Panc1 (cell line): ENCODE data around the gene PAX7.

Experiments
- CTCF ChIP-seq: fragments of 450-650 bp; IDR thresholded peaks from 2 replicates; pipeline ENCODE4 v1.5.1; 2017; ENCODE audit warnings: mild to moderate bottlenecking
- SIN3A ChIP-seq: IDR thresholded peaks from 2 replicates; pipeline ENCODE4 v1.6.1; 2012; ENCODE audit warnings: low read depth, mild to moderate bottlenecking, low read length, moderate library complexity, borderline replicate concordance; ENCODE audit not compliant: insufficient read depth

GRCh38 chr1:18783705-18784481 is 153.2 kb downstream of the PAX7 start:
- TF ChIP-seq CTCF: no peak
- TF ChIP-seq SIN3A: no peak
